ENCODE measurements around the gene SDK1. TPM values are rescaled to one million over a fixed set of nuclear protein-coding genes. Genes with fewer than 3 reads are reported as not detected.

SDK1 gene
- total RNA-seq, 1 donor from 2014 or later = 0.34 TPM

GRCh38 chr7:4166807-4167206, 865.8 kb downstream of the SDK1 start:
- no peak for DNase-seq

- no peak for DNase-seq
Measured at GRCh38 chr7:4167385-4167910, 866.4 kb downstream of the SDK1 start.

- no peak for DNase-seq
Measured at GRCh38 chr7:4168041-4168440, 867.0 kb downstream of the SDK1 start.

GRCh38 chr7:4168541-4168940, 867.5 kb downstream of the SDK1 start:
- DNase-seq = no peak

GRCh38 chr7:4169455-4169854, 868.4 kb downstream of the SDK1 start:
- DNase-seq = no peak

- no peak for DNase-seq
Measured at GRCh38 chr7:4170997-4171786, 870.1 kb downstream of the SDK1 start.

GRCh38 chr7:4172883-4173282, 871.8 kb downstream of the SDK1 start:
- no peak for DNase-seq

GRCh38 chr7:4173615-4174014, 872.6 kb downstream of the SDK1 start:
- DNase-seq = no peak

- DNase-seq = no peak
Measured at GRCh38 chr7:4174016-4174415, 873.0 kb downstream of the SDK1 start.

GRCh38 chr7:4174451-4174850, 873.4 kb downstream of the SDK1 start:
- DNase-seq = no peak

GRCh38 chr7:4174884-4175283, 873.8 kb downstream of the SDK1 start:
- no peak for DNase-seq

- DNase-seq = no peak
Measured at GRCh38 chr7:4175346-4175973, 874.4 kb downstream of the SDK1 start.

- DNase-seq = no peak
Measured at GRCh38 chr7:4177001-4177400, 875.9 kb downstream of the SDK1 start.

GRCh38 chr7:4178416-4178815, 877.4 kb downstream of the SDK1 start:
- DNase-seq = no peak

- DNase-seq = no peak
Measured at GRCh38 chr7:4178916-4179687, 878.0 kb downstream of the SDK1 start.

- DNase-seq = no peak
Measured at GRCh38 chr7:4179688-4180380, 878.8 kb downstream of the SDK1 start.

- no peak for DNase-seq
Measured at GRCh38 chr7:4181446-4181845, 880.4 kb downstream of the SDK1 start.

- no peak for DNase-seq
Measured at GRCh38 chr7:4182605-4183300, 881.7 kb downstream of the SDK1 start.

GRCh38 chr7:4184653-4185052, 883.6 kb downstream of the SDK1 start:
- DNase-seq = no peak

- no peak for DNase-seq
Measured at GRCh38 chr7:4185136-4185535, 884.1 kb downstream of the SDK1 start.

- no peak for DNase-seq
Measured at GRCh38 chr7:4185721-4186512, 884.9 kb downstream of the SDK1 start.

- no peak for DNase-seq
Measured at GRCh38 chr7:4186513-4186780, 885.4 kb downstream of the SDK1 start.

Measured in dermis blood vessel endothelial cell (primary cell).